Spleen (tissue), 11 donors: ENCODE measurements around the gene NTN1. TPM values are rescaled to one million over a fixed set of nuclear protein-coding genes. Genes with fewer than 3 reads are reported as not detected.

Source experiments
- DNase-seq: peaks from one replicate; pipeline ENCODE4 v3.0.0-alpha.2; 2020
- H3K27ac ChIP-seq, 8 donors: fragments of 200-600 bp; sonication (generic) in 7 of 8; 1 replicate in 4 of 8; 2 replicates in 4 of 8; pipeline versions ENCODE4 v1.5.0 to v1.8.0; 2016 to 2021; ENCODE audit warnings: inconsistent platforms in 4 of 8, mild to moderate bottlenecking in 4 of 8, moderate library complexity in 1 of 8
- H3K27me3 ChIP-seq, 7 donors: fragments of 200-600 bp; sonication (generic) in 6 of 7; replicated peaks in 1 of 7; 1 replicate in 4 of 7; 2 replicates in 3 of 7; pipeline versions ENCODE4 v1.5.0 to v1.8.0; 2016 to 2021; ENCODE audit warnings: inconsistent platforms in 3 of 7, mild to moderate bottlenecking in 1 of 7
- H3K36me3 ChIP-seq, 6 donors: fragments of 200-600 bp; sonication (generic) in 5 of 6; 1 replicate in 4 of 6; 2 replicates in 2 of 6; pipeline versions ENCODE4 v1.5.0 to v1.8.0; 2016 to 2021; ENCODE audit warnings: inconsistent platforms in 2 of 6
- H3K4me1 ChIP-seq, 6 donors: fragments of 200-600 bp; sonication (generic) in 5 of 6; 1 replicate in 3 of 6; 2 replicates in 3 of 6; pipeline versions ENCODE4 v1.5.0 to v1.8.0; 2016 to 2021; ENCODE audit warnings: inconsistent platforms in 3 of 6
- H3K4me3 ChIP-seq, 8 donors: fragments of 200-600 bp; sonication (generic) in 7 of 8; 1 replicate in 4 of 8; 2 replicates in 4 of 8; pipeline versions ENCODE4 v1.5.0 to v1.8.0; 2016 to 2021; ENCODE audit warnings: inconsistent platforms in 4 of 8, mild to moderate bottlenecking in 4 of 8, moderate library complexity in 2 of 8
- H3K9me3 ChIP-seq, 8 donors: fragments of 200-600 bp; sonication (generic) in 7 of 8; 1 replicate in 4 of 8; 2 replicates in 4 of 8; pipeline versions ENCODE4 v1.5.0 to v1.8.0; 2016 to 2021; ENCODE audit warnings: inconsistent platforms in 4 of 8
- CTCF ChIP-seq, 11 experiments: fragments of 200-600 bp in 7 of 11; fragments of 450-650 bp in 4 of 11; sonication (generic) in 4 of 11; IDR thresholded peaks in 8 of 11; conservative IDR thresholded peaks in 3 of 11; 1 replicate in 7 of 11; 2 replicates in 4 of 11; pipeline versions ENCODE4 v1.4.0 to v1.8.0; 2016 to 2021; ENCODE audit warnings: antibody characterized with exemption in 11 of 11, inconsistent platforms in 4 of 11, mild to moderate bottlenecking in 1 of 11
- POLR2A ChIP-seq, 3 donors: fragments of 450-650 bp; IDR thresholded peaks; one replicate each; pipeline ENCODE4 v1.5.1; 2017; ENCODE audit warnings: antibody characterized with exemption in 3 of 3, mild to moderate bottlenecking in 1 of 3
- POLR2AphosphoS5 ChIP-seq, 3 donors: sonication (generic); formaldehyde crosslinking; IDR thresholded peaks; one replicate each; pipeline ENCODE4 v1.5.1; 2017; ENCODE audit warnings: antibody characterized with exemption in 3 of 3
- WGBS, 5 donors: extraction: QIAGEN DNeasy Blood & Tissue Kit in 3 of 5; methylation state at CpG; one replicate each; pipeline versions ENCODE4 v1.1.5 to v1.1.7; 2013 to 2018; 5-methylcytosine and 5-hydroxymethylcytosine counted together
- intact Hi-C: fragments of 100-400 bp; cut with DNase I; formaldehyde crosslinking; loops from one replicate; pipeline ENCODE4 v1.15.0; 2023; ENCODE audit warnings: low total_unique reads
- polyA plus RNA-seq, 3 donors: library from polyadenylated mRNA; stranded (reverse); fragments of 200-250 nt; gene quantifications; one replicate each; pipeline ENCODE4 v1.2.1, GENCODE V29; 2013
- total RNA-seq, 7 donors: library from RNA; depleted of rRNA in 3 of 7; stranded (reverse); fragments of >200 nt in 3 of 7; fragmentation: NEBNext Ultra II Directional in 4 of 7; extraction: Animal tissue kit (Norgen Biotek cat#: 25700) in 4 of 7; gene quantifications; one replicate each; pipeline versions ENCODE4 v1.1.0 to v1.2.1, GENCODE V29; 2016 to 2021
- donor health status: healthy with polysubstance abuse.
- donor health status: DM: no; HTN: no; CAD: no; lungs with moderate emphysema.
- donor health status: DM: no; HTN: no; CAD: no.
- donor health status: Bipolar disorder and iron deficiency.
- donor health status: healthy.
- donor health status: DM: no; HTN: no; CAD: no.
- donor health status: DM: yes; HTN: yes; CAD: no.

Gene NTN1
- total and polyA plus RNA-seq, 10 donors = 0.07 to 0.43 (median 0.23) TPM; not detected in 2

GRCh38 chr17:9271989-9272388 lies 250.7 kb downstream of the NTN1 start:
- Histone ChIP-seq H3K27ac (no peak overlapping the region), H3K9me3 (no peaks in the 10 kb centered on the region), H3K27me3 (no peaks in the 10 kb centered on the region), H3K36me3 (peaks cover 0 to 20% (median 0%) of the 10 kb centered on the region in 6 donors), H3K4me1 (peaks cover 0 to 8% (median 0%) of the 10 kb centered on the region in 6 donors), H3K4me3 (no peak overlapping the region)
- WGBS, 5 donors = 61 to 82% (median 71%) methylated on average over 7 to 8 of the region's 8 CpGs
- no peak for DNase-seq
- intact Hi-C loops = no loop called here
- TF ChIP-seq POLR2A (IDR thresholded peaks at IDR 0.05) (no peak), POLR2AphosphoS5 (IDR thresholded peaks at IDR 0.05) (no peak), CTCF (IDR thresholded peaks at IDR 0.05 in 8 of 11, conservative IDR thresholded peaks at IDR 0.05 in 3 of 11) (no peak)

GRCh38 chr17:9272501-9273200 lies 251.3 kb downstream of the NTN1 start:
- no peak for TF ChIP-seq POLR2A (IDR thresholded peaks at IDR 0.05)
- TF ChIP-seq POLR2AphosphoS5 (IDR thresholded peaks at IDR 0.05) = no peak
- no peak for TF ChIP-seq CTCF (IDR thresholded peaks at IDR 0.05 in 8 of 11, conservative IDR thresholded peaks at IDR 0.05 in 3 of 11)
- DNase-seq = no peak
- H3K4me1 ChIP-seq = peaks cover 0 to 8% (median 0%) of the 10 kb centered on the region in 6 donors
- no peaks in the 10 kb centered on the region for H3K9me3 ChIP-seq
- H3K4me3 ChIP-seq = no peak overlapping the region
- 82 to 88% (median 85%) methylated on average over 22 of the region's 22 CpGs for WGBS, 5 donors
- H3K27ac ChIP-seq = no peak overlapping the region
- H3K36me3 ChIP-seq = peaks cover 0 to 15% (median 0%) of the 10 kb centered on the region in 6 donors
- intact Hi-C loops = no loop called here
- no peaks in the 10 kb centered on the region for H3K27me3 ChIP-seq

GRCh38 chr17:9273428-9274391 lies 252.4 kb downstream of the NTN1 start:
- intact Hi-C loops = no loop called here
- no peaks in the 10 kb centered on the region for H3K27me3 ChIP-seq
- 81 to 89% (median 85%) methylated on average over 21 of the region's 21 CpGs for whole genome bisulfite sequencing, 5 donors
- no peak for DNase-seq
- no peaks in the 10 kb centered on the region for H3K9me3 ChIP-seq
- TF ChIP-seq POLR2A (IDR thresholded peaks at IDR 0.05) (no peak), POLR2AphosphoS5 (IDR thresholded peaks at IDR 0.05) (no peak), CTCF (IDR thresholded peaks at IDR 0.05 in 8 of 11, conservative IDR thresholded peaks at IDR 0.05 in 3 of 11) (no peak)
- H3K27ac ChIP-seq = no peak overlapping the region
- H3K4me1 ChIP-seq = peaks cover 0 to 8% (median 0%) of the 10 kb centered on the region in 6 donors
- H3K4me3 ChIP-seq = no peak overlapping the region
- H3K36me3 ChIP-seq = peaks cover 0 to 9% (median 0%) of the 10 kb centered on the region in 6 donors

GRCh38 chr17:9274973-9275372 lies 253.7 kb downstream of the NTN1 start:
- TF ChIP-seq POLR2AphosphoS5 (IDR thresholded peaks at IDR 0.05) (no peak), POLR2A (IDR thresholded peaks at IDR 0.05) (no peak), CTCF (IDR thresholded peaks at IDR 0.05 in 8 of 11, conservative IDR thresholded peaks at IDR 0.05 in 3 of 11) (no peak)
- no peak overlapping the region for H3K4me3 ChIP-seq
- DNase-seq = no peak
- H3K9me3 ChIP-seq = no peaks in the 10 kb centered on the region
- 84 to 94% (median 89%) methylated on average over 9 of the region's 9 CpGs for WGBS, 5 donors
- H3K36me3 ChIP-seq = peaks cover 0 to 8% (median 0%) of the 10 kb centered on the region in 6 donors
- no peaks in the 10 kb centered on the region for H3K27me3 ChIP-seq
- intact Hi-C loops = no loop called here
- H3K4me1 ChIP-seq = peaks cover 0 to 8% (median 0%) of the 10 kb centered on the region in 6 donors
- H3K27ac ChIP-seq = no peak overlapping the region
